Transverse colon (tissue), 4 donors: ENCODE measurements around the gene ZNF385B. TPM values are rescaled to one million over a fixed set of nuclear protein-coding genes. Genes with fewer than 3 reads are reported as not detected.

Source experiments
- DNase-seq: peaks from one replicate; pipeline ENCODE4 v3.0.0-alpha.2; 2019
- H3K27ac ChIP-seq, 4 donors: fragments of 200-600 bp; sonication (generic); 2 replicates each; pipeline ENCODE4 v1.5.1; 2016 to 2018; ENCODE audit warnings: inconsistent platforms in 4 of 4
- H3K27me3 ChIP-seq: fragments of 200-600 bp; sonication (generic); 2 replicates; pipeline ENCODE4 v1.5.1; 2017; ENCODE audit warnings: inconsistent platforms
- H3K36me3 ChIP-seq, 4 donors: fragments of 200-600 bp; sonication (generic); 2 replicates each; pipeline ENCODE4 v1.5.1; 2017 to 2019; ENCODE audit warnings: inconsistent platforms in 4 of 4
- H3K4me1 ChIP-seq, 4 donors: fragments of 200-600 bp; sonication (generic); 2 replicates each; pipeline ENCODE4 v1.5.1; 2017 to 2020; ENCODE audit warnings: inconsistent platforms in 4 of 4
- H3K4me3 ChIP-seq, 4 donors: fragments of 200-600 bp; sonication (generic); 1 replicate in 1 of 4; 2 replicates in 3 of 4; pipeline versions ENCODE4 v1.5.1 to v1.6.1; 2017 to 2019; ENCODE audit warnings: inconsistent platforms in 4 of 4
- H3K9me3 ChIP-seq, 2 donors: fragments of 200-600 bp; sonication (generic); 2 replicates each; pipeline ENCODE4 v1.5.1; 2017 to 2019; ENCODE audit warnings: inconsistent platforms in 2 of 2
- EP300 ChIP-seq: sonication (generic); formaldehyde crosslinking; IDR thresholded peaks from one replicate; pipeline ENCODE4 v1.6.1; 2017; ENCODE audit warnings: antibody characterized with exemption, low read depth
- POLR2A ChIP-seq: fragments of 450-650 bp; IDR thresholded peaks from one replicate; pipeline ENCODE4 v1.6.1; 2016; ENCODE audit warnings: antibody characterized with exemption, mild to moderate bottlenecking, moderate library complexity
- POLR2AphosphoS5 ChIP-seq, 3 donors: sonication (generic); formaldehyde crosslinking; IDR thresholded peaks; one replicate each; pipeline ENCODE4 v1.6.1; 2016; ENCODE audit warnings: antibody characterized with exemption in 3 of 3
- WGBS, 2 donors: methylation state at CpG; one replicate each; pipeline ENCODE4 v1.1.5; 2018; ENCODE audit warnings: low coverage in 1 of 2; 5-methylcytosine and 5-hydroxymethylcytosine counted together
- in situ Hi-C, 4 donors: fragments of 200-750 bp; cut with MboI; loops; one replicate each; pipeline versions ENCODE4 v1.15.0 to v1.15.1; 2017; ENCODE audit warnings: low sequenced_read_pairs in 3 of 4, low pct_ligation_motif_present in 1 of 4, low pct_unique_long_range_greater_than_20kb in 1 of 4
- intact Hi-C: fragments of 100-400 bp; cut with DNase I; formaldehyde crosslinking; loops from one replicate; pipeline ENCODE4 v1.15.1; 2023; ENCODE audit warnings: low total_unique reads
- total RNA-seq, 4 donors: library from RNA; depleted of rRNA; stranded (reverse); fragments of >200 nt; gene quantifications; one replicate each; pipeline ENCODE4 v1.1.0, GENCODE V29; 2016
- TF ChIP-seq, protein P1 (sequence below), 5 experiments: fragments of 200-600 bp in 3 of 5; fragments of 450-650 bp in 2 of 5; sonication (generic) in 3 of 5; IDR thresholded peaks; 1 replicate in 2 of 5; 2 replicates in 3 of 5; pipeline ENCODE4 v1.5.1; 2016 to 2017; ENCODE audit warnings: antibody characterized with exemption in 5 of 5, inconsistent platforms in 3 of 5, mild to moderate bottlenecking in 2 of 5, moderate library complexity in 1 of 5

ZNF385B gene
- total RNA-seq, 4 donors from 2014 or later = 1.2 to 6.0 (median 2.4) TPM

DNA sequence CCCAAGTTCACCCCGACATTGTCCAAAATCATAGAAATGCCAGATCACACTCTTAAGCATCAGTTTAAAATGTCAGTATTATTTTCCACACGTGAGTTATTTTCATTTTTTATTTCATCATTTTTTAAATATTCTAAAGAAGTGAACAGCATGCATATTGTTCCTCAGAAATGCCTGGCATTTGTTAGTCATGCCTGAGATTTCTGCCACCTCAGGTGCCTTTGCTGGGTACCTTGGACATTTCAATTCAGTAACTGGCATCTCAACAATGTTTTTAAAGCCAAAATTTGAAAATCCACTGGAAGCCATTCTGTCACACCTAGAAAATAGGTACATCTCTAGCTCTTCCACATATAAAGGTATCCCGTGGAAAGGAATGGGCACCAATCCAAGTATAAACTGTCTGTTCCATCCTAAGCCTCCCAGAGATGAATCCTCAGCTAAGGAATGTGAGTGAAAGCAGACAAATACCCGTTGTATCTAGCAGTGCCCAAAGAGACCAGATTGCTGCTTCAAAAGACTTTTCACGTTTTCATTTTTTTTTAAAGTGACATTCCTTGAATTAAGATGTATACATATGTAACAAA is 159.8 kb downstream of the ZNF385B start:
- Histone ChIP-seq H3K4me3 (no peak overlapping the region), H3K27me3 (no peaks in the 10 kb centered on the region), H3K27ac (no peak overlapping the region), H3K36me3 (no peaks in the 10 kb centered on the region), H3K9me3 (no peaks in the 10 kb centered on the region), H3K4me1 (no peaks in the 10 kb centered on the region)
- intact Hi-C loops (no loop called here), in situ Hi-C loops (no loop called here)
- 49 to 52% methylated on average over 5 of the region's 5 CpGs for WGBS, 2 donors
- TF ChIP-seq, protein P1, sequence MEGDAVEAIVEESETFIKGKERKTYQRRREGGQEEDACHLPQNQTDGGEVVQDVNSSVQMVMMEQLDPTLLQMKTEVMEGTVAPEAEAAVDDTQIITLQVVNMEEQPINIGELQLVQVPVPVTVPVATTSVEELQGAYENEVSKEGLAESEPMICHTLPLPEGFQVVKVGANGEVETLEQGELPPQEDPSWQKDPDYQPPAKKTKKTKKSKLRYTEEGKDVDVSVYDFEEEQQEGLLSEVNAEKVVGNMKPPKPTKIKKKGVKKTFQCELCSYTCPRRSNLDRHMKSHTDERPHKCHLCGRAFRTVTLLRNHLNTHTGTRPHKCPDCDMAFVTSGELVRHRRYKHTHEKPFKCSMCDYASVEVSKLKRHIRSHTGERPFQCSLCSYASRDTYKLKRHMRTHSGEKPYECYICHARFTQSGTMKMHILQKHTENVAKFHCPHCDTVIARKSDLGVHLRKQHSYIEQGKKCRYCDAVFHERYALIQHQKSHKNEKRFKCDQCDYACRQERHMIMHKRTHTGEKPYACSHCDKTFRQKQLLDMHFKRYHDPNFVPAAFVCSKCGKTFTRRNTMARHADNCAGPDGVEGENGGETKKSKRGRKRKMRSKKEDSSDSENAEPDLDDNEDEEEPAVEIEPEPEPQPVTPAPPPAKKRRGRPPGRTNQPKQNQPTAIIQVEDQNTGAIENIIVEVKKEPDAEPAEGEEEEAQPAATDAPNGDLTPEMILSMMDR (IDR thresholded peaks at IDR 0.05) = no peak
- no peak for TF ChIP-seq POLR2A
- no peak for TF ChIP-seq EP300
- no peak for TF ChIP-seq POLR2AphosphoS5 (IDR thresholded peaks at IDR 0.05)
- DNase-seq = no peak

DNA sequence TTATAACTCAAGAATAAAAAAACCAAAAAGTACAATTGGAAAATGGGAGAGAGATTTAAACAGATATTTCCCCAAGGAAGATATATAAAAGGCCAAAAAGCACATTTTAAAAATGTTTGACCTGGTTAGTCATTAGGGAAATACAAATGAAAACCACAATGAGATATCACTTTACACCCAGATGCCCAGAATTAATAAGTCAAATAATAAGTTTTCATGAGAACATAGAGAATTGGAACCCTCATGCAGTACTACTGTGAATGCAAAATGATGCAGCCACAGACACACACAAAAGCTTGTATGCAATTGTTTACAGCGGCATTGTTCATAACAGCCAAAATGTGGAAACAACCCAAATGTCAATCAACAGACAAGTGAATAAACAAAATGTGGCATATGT is 165.9 kb downstream of the ZNF385B start:
- Histone ChIP-seq H3K27me3 (no peaks in the 10 kb centered on the region), H3K4me1 (no peaks in the 10 kb centered on the region), H3K4me3 (no peak overlapping the region), H3K9me3 (no peaks in the 10 kb centered on the region), H3K27ac (no peak overlapping the region), H3K36me3 (no peaks in the 10 kb centered on the region)
- DNase-seq = no peak
- intact Hi-C loops = no loop called here
- in situ Hi-C loops = no loop called here
- 97 to 100% methylated on average over 1 of the region's 1 CpG for WGBS, 2 donors
- TF ChIP-seq EP300 = no peak
- TF ChIP-seq POLR2AphosphoS5 (IDR thresholded peaks at IDR 0.05) = no peak
- TF ChIP-seq, protein P1 (IDR thresholded peaks at IDR 0.05) = no peak
- no peak for TF ChIP-seq POLR2A

DNA sequence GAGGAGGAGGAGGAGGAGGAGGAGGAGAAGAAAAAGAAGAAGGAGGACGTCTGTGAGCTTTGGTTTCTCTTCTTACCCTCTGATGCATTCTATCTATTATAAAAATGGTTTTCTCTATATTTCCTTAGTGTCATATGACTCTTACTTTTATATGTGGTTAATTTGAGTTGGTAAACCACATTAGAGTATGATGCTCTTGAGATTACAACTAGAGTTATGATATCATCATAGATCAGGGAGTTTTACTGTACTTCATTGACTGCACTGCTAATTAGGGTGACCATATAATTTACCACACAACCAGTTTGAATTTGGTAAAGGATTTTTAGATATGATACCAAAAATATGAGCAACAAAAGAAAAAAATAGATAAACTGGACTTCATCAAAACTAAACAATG is 166.4 kb downstream of the ZNF385B start:
- in situ Hi-C loops = no loop called here
- DNase-seq = no peak
- H3K27me3 ChIP-seq = no peaks in the 10 kb centered on the region
- no peaks in the 10 kb centered on the region for H3K4me1 ChIP-seq
- no peak overlapping the region for H3K27ac ChIP-seq
- TF ChIP-seq EP300 (no peak), POLR2A (no peak), POLR2AphosphoS5 (IDR thresholded peaks at IDR 0.05) (no peak)
- TF ChIP-seq, protein P1 (IDR thresholded peaks at IDR 0.05) = no peak
- 63% methylated on average over 1 of the region's 1 CpG; no CpG with 5 or more reads in 1 of the 2 donors for WGBS, 2 donors
- H3K9me3 ChIP-seq = no peaks in the 10 kb centered on the region
- H3K36me3 ChIP-seq = no peaks in the 10 kb centered on the region
- H3K4me3 ChIP-seq = no peak overlapping the region
- intact Hi-C loops = no loop called here

DNA sequence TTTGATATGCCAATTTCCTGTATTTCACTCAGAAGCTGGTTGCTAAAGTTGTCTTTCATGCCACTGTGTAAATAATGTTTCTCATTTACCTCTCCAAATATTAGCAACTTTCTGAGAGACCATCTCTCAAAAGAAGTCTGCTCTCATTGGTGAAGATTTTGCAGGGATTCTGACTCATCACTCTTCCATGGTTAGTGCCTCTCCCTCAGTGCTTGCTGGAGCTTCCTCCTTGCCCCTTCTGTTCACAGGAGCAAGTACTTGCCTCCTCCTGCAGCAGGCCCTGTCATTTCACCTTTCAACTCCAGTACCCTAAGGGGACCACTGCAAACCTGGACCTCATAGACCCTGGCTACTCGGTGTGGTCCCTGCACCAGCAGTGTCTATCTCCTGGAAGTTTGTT is 168.8 kb downstream of the ZNF385B start:
- WGBS, 2 donors = 74% methylated on average over 1 of the region's 1 CpG; no CpG with 5 or more reads in 1 of the 2 donors
- Histone ChIP-seq H3K36me3 (no peaks in the 10 kb centered on the region), H3K27me3 (no peaks in the 10 kb centered on the region), H3K27ac (no peak overlapping the region), H3K4me3 (no peak overlapping the region), H3K4me1 (no peaks in the 10 kb centered on the region), H3K9me3 (no peaks in the 10 kb centered on the region)
- no peak for TF ChIP-seq POLR2A
- TF ChIP-seq, protein P1 (IDR thresholded peaks at IDR 0.05) = no peak
- no peak for TF ChIP-seq POLR2AphosphoS5 (IDR thresholded peaks at IDR 0.05)
- no peak for TF ChIP-seq EP300
- no peak for DNase-seq
- in situ Hi-C loops (no loop called here), intact Hi-C loops (no loop called here)
